Measurements from ENCODE around the gene WSB1. TPM values are rescaled to one million over a fixed set of nuclear protein-coding genes. Genes with fewer than 3 reads are reported as not detected.

The WSB1 gene
- total RNA-seq, 1 experiment from 2014 or later, result 93.1 TPM

GRCh38 chr17:27280527-27280926 lies 13.4 kb upstream of the WSB1 start:
- H3K27me3 Mint-ChIP-seq (ENCODE audit: insufficient read depth, unreplicated experiment), result no peaks in the 10 kb centered on the region
- DNase-seq (ENCODE audit: unreplicated experiment), result no peak
- no peaks in the 10 kb centered on the region for H3K9me3 Mint-ChIP-seq (ENCODE audit: unreplicated experiment)
- no peak overlapping the region for H3K4me3 Mint-ChIP-seq (ENCODE audit: unreplicated experiment)
- CTCF ChIA-PET, result no interaction called here
- intact Hi-C loops (cut with micrococcal nuclease), result no loop called here
- H3K4me1 Mint-ChIP-seq (ENCODE audit: insufficient read depth, unreplicated experiment), result peaks cover 11% of the 10 kb centered on the region
- POLR2A ChIA-PET, result interaction anchor here (0.9 to 2.4 kb wide), 2 partner anchors 9 to 13 kb away, joined by 3 to 11 read pairs; partner anchors contain the start of gene WSB1
- TF ChIP-seq CTCF (IDR thresholded peaks at IDR 0.05; ENCODE audit: unreplicated experiment), result no peak
- no peak overlapping the region for H3K27ac Mint-ChIP-seq (ENCODE audit: low read depth, unreplicated experiment)
- BruUV-seq (replicated peaks), result no TSS peak
- H3K36me3 Mint-ChIP-seq (ENCODE audit: insufficient read depth, unreplicated experiment), result no peaks in the 10 kb centered on the region

- H3K27ac Mint-ChIP-seq (ENCODE audit: low read depth, unreplicated experiment), result no peak overlapping the region
- peaks cover 11% of the 10 kb centered on the region for H3K4me1 Mint-ChIP-seq (ENCODE audit: insufficient read depth, unreplicated experiment)
- H3K4me3 Mint-ChIP-seq (ENCODE audit: unreplicated experiment), result no peak overlapping the region
- CTCF ChIA-PET, result interaction anchor here (0.7 to 0.8 kb wide), 2 partner anchors 12 to 66 kb away, joined by 3 to 4 read pairs; no protein-coding TSS in a partner anchor
- BruUV-seq (replicated peaks), result no TSS peak
- POLR2A ChIA-PET, result interaction anchor here (0.8 to 4.0 kb wide), 3 partner anchors 10 to 13 kb away, joined by 3 to 42 read pairs (median 4); partner anchors contain the start of gene WSB1
- intact Hi-C loops (cut with micrococcal nuclease), result no loop called here
- H3K36me3 Mint-ChIP-seq (ENCODE audit: insufficient read depth, unreplicated experiment), result no peaks in the 10 kb centered on the region
- no peaks in the 10 kb centered on the region for H3K27me3 Mint-ChIP-seq (ENCODE audit: insufficient read depth, unreplicated experiment)
- DNase-seq (ENCODE audit: unreplicated experiment), result no peak
- H3K9me3 Mint-ChIP-seq (ENCODE audit: unreplicated experiment), result no peaks in the 10 kb centered on the region
- TF ChIP-seq CTCF (IDR thresholded peaks at IDR 0.05; ENCODE audit: unreplicated experiment), result no peak
Measured at GRCh38 chr17:27281438-27281837, 12.5 kb upstream of the WSB1 start.

GRCh38 chr17:27282054-27282551 lies 11.8 kb upstream of the WSB1 start:
- no peaks in the 10 kb centered on the region for H3K36me3 Mint-ChIP-seq (ENCODE audit: insufficient read depth, unreplicated experiment)
- ChIA-PET CTCF (interaction anchor here (0.7 to 0.8 kb wide), 2 partner anchors 11 to 67 kb away, joined by 3 to 4 read pairs; no protein-coding TSS in a partner anchor), POLR2A (interaction anchor here (0.7 to 4.0 kb wide), 6 partner anchors 11 to 37 kb away, joined by 3 to 42 read pairs (median 4); partner anchors contain the start of gene WSB1)
- no peak for TF ChIP-seq CTCF (IDR thresholded peaks at IDR 0.05; ENCODE audit: unreplicated experiment)
- no peaks in the 10 kb centered on the region for H3K9me3 Mint-ChIP-seq (ENCODE audit: unreplicated experiment)
- no TSS peak for BruUV-seq (replicated peaks)
- peaks cover 11% of the 10 kb centered on the region for H3K4me1 Mint-ChIP-seq (ENCODE audit: insufficient read depth, unreplicated experiment)
- peak; percentile 45 for DNase-seq (ENCODE audit: unreplicated experiment)
- no peak overlapping the region for H3K27ac Mint-ChIP-seq (ENCODE audit: low read depth, unreplicated experiment)
- no peaks in the 10 kb centered on the region for H3K27me3 Mint-ChIP-seq (ENCODE audit: insufficient read depth, unreplicated experiment)
- intact Hi-C loops (cut with micrococcal nuclease), result no loop called here
- H3K4me3 Mint-ChIP-seq (ENCODE audit: unreplicated experiment), result no peak overlapping the region

GRCh38 chr17:27283060-27283459 lies 10.9 kb upstream of the WSB1 start:
- no TSS peak for BruUV-seq (replicated peaks)
- H3K4me1 Mint-ChIP-seq (ENCODE audit: insufficient read depth, unreplicated experiment), result peaks cover 11% of the 10 kb centered on the region
- CTCF ChIA-PET, result interaction anchor here (1.5 kb wide), 1 partner anchor 317 kb away, joined by 4 read pairs; no protein-coding TSS in a partner anchor
- H3K27me3 Mint-ChIP-seq (ENCODE audit: insufficient read depth, unreplicated experiment), result no peaks in the 10 kb centered on the region
- no peaks in the 10 kb centered on the region for H3K36me3 Mint-ChIP-seq (ENCODE audit: insufficient read depth, unreplicated experiment)
- no peak overlapping the region for H3K4me3 Mint-ChIP-seq (ENCODE audit: unreplicated experiment)
- no peak for DNase-seq (ENCODE audit: unreplicated experiment)
- POLR2A ChIA-PET, result interaction anchor here (0.5 to 4.0 kb wide), 4 partner anchors 11 to 595 kb away, joined by 3 to 42 read pairs (median 4); partner anchors contain the start of gene WSB1
- intact Hi-C loops (cut with micrococcal nuclease), result no loop called here
- H3K9me3 Mint-ChIP-seq (ENCODE audit: unreplicated experiment), result no peaks in the 10 kb centered on the region
- TF ChIP-seq CTCF (IDR thresholded peaks at IDR 0.05; ENCODE audit: unreplicated experiment), result no peak
- no peak overlapping the region for H3K27ac Mint-ChIP-seq (ENCODE audit: low read depth, unreplicated experiment)
